BLaER1 treated with 17β-estradiol and CSF1 and Interleukin-3, amounts not matched to agents 10 nM and 100 nM (cell line): Measurements from ENCODE around the gene PLA2G4B.

ENCODE experiments used
- H3K27ac ChIP-seq, 11 experiments: shearing (Covaris generic); formaldehyde crosslinking; 2 replicates each; pipeline ENCODE4 v1.8.1; 2022
- H3K27me3 ChIP-seq, 11 experiments: shearing (Covaris generic); formaldehyde crosslinking; 2 replicates each; pipeline ENCODE4 v1.8.1; 2022
- H3K36me3 ChIP-seq, 11 experiments: shearing (Covaris generic); formaldehyde crosslinking; 2 replicates each; pipeline ENCODE4 v1.8.1; 2022
- H3K4me1 ChIP-seq, 10 experiments: shearing (Covaris generic); formaldehyde crosslinking; 2 replicates each; pipeline ENCODE4 v1.8.1; 2022
- H3K4me2 ChIP-seq, 11 experiments: shearing (Covaris generic); formaldehyde crosslinking; 2 replicates each; pipeline ENCODE4 v1.8.1; 2022
- H3K4me3 ChIP-seq, 10 experiments: shearing (Covaris generic); formaldehyde crosslinking; 2 replicates each; pipeline ENCODE4 v1.8.1; 2022
- H3K9ac ChIP-seq, 11 experiments: shearing (Covaris generic); formaldehyde crosslinking; 2 replicates each; pipeline ENCODE4 v1.8.1; 2022
- H3K9me3 ChIP-seq, 11 experiments: shearing (Covaris generic); formaldehyde crosslinking; replicated peaks in 1 of 11; 2 replicates each; pipeline ENCODE4 v1.8.1; 2022
- H4K20me1 ChIP-seq, 11 experiments: shearing (Covaris generic); formaldehyde crosslinking; 2 replicates each; pipeline ENCODE4 v1.8.1; 2022
- Cebpa-rat ChIP-seq, 11 experiments: shearing (Covaris generic); IDR thresholded peaks; 2 replicates each; pipeline ENCODE4 v1.8.1; 2022

PLA2G4B gene

DNA sequence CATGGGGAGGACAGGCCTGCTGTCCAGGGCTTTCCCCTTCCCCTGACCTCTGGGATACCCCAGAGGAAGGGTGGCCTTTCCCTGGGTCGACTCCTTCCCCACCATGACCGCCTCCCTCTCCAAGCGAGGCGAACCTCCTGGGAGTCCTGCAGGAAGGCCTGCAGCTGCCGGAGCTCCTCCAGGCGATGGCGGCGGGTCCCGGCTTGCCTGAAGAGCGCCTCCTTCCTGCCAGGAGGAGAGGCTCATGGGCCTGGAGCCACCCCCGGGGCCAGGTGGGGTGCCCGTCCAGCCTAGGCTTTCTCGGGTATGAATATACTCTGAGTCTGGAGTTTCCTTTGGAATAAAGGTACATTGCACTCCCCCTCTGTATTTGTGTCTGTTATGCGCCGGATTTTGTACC is 20.1 kb downstream of the PLA2G4B start:
- Histone ChIP-seq H3K4me1 (peaks cover 12 to 70% (median 57%) of the 10 kb centered on the region in 10 experiments), H3K27me3 (no peaks in the 10 kb centered on the region; a peak in 1 of 22 replicates), H3K36me3 (no peaks in the 10 kb centered on the region), H3K9ac (no peak overlapping the region), H3K4me2 (peak overlapping the region in 1 of 11 experiments; percentile 7; a peak in 1 of 22 replicates), H3K9me3 (no peaks in the 10 kb centered on the region), H3K4me3 (no peak overlapping the region), H3K27ac (no peak overlapping the region), H4K20me1 (peaks cover 0 to 20% (median 0%) of the 10 kb centered on the region in 11 experiments; a peak in 2 of 22 replicates)
- no peak for TF ChIP-seq Cebpa-rat (IDR thresholded peaks at IDR 0.05)

- Histone ChIP-seq H3K9ac (peak overlapping the region in 2 of 11 experiments; percentile 10 to 21; a peak in 2 of 22 replicates), H3K4me3 (no peak overlapping the region), H3K27me3 (no peaks in the 10 kb centered on the region; a peak in 1 of 22 replicates), H3K4me2 (peak overlapping the region; percentile 8 to 85 (median 70); a peak in 21 of 22 replicates), H3K9me3 (no peaks in the 10 kb centered on the region), H4K20me1 (peaks cover 0 to 8% (median 0%) of the 10 kb centered on the region in 11 experiments; a peak in 2 of 22 replicates), H3K36me3 (no peaks in the 10 kb centered on the region), H3K4me1 (peaks cover 12 to 65% (median 52%) of the 10 kb centered on the region in 10 experiments), H3K27ac (no peak overlapping the region)
- no peak for TF ChIP-seq Cebpa-rat (IDR thresholded peaks at IDR 0.05)
These were observed 21.6 kb downstream of the PLA2G4B start for GRCh38 chr15:41860049-41860828.

DNA sequence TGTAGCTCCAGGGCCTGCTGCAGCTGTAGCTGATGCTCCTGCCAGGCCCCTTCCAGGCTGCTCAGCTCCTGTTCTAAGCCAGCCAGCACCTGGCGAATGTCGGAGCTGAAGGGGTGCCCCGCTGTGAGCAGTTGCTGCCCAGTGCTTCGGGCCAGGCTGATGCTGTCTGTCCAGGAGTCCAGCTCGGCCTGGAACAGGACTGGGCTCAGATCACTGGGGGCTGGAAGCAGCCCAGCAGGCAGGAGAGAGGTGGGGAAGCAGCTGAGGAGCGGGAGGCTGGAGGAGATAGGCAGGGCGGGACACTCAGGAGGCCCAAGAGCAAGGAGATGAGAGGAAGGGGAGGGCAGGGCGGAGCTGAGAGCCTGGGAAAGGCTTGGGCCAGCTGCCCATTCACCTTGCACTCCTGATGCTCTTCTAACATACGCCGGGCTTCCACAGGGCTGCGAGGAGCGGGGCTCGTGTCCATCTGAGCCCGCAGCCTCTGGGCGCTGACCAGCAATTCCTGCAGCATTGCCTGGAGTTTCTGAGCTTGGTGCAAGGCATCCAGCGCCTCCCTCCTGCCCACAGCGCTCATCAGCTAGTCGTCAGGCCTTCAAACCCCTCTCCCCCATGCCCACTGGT is 23.2 kb downstream of the PLA2G4B start:
- Histone ChIP-seq H3K9ac (peak overlapping the region in 2 of 11 experiments; percentile 7 to 57; a peak in 2 of 22 replicates), H3K27me3 (no peaks in the 10 kb centered on the region; a peak in 1 of 22 replicates), H4K20me1 (peaks cover 0 to 4% (median 0%) of the 10 kb centered on the region in 11 experiments; a peak in 1 of 22 replicates), H3K27ac (no peak overlapping the region), H3K4me2 (peak overlapping the region in 9 of 11 experiments; percentile 47 to 83 (median 70); a peak in 18 of 22 replicates), H3K36me3 (no peaks in the 10 kb centered on the region), H3K4me1 (peaks cover 22 to 69% (median 58%) of the 10 kb centered on the region in 10 experiments), H3K9me3 (no peaks in the 10 kb centered on the region), H3K4me3 (no peak overlapping the region)
- no peak for TF ChIP-seq Cebpa-rat (IDR thresholded peaks at IDR 0.05)

DNA sequence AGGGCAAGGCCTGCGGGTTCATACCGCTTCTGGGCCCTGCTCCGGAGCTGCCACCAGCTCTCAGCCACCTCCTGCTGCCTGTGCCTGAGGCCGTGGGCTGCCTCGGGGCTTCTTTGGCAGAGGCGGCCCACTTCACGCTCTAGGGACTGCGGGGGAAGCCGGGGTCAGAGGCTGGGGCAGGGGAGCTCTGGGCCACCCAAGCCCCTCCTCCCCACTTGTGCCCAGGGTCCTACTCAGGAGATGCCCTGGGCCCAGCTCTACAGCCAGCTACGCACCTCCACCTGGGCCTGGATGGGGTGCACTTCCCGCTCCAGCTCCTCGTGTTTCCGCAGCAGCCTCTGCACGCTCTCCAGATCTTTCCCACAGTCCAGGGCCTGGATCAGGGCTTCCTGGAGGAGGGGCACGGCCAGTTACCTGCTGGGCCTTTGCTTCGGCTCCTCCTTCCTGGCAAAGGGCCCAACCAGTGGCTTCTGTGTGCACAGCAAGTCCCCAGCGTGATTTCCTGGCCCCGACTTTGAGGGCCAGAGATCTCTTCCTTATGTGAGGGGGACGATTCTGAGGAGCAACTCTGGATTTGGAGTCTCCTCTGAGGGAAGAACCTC is 24.0 kb downstream of the PLA2G4B start:
- H3K4me3 ChIP-seq = no peak overlapping the region
- H3K27me3 ChIP-seq = no peaks in the 10 kb centered on the region; a peak in 1 of 22 replicates
- H3K36me3 ChIP-seq = no peaks in the 10 kb centered on the region
- H3K9ac ChIP-seq = peak overlapping the region in 5 of 11 experiments; percentile 7 to 57 (median 20); a peak in 2 of 22 replicates
- H3K4me2 ChIP-seq = peak overlapping the region; percentile 13 to 83 (median 66); a peak in 21 of 22 replicates
- no peak overlapping the region for H3K27ac ChIP-seq
- no peaks in the 10 kb centered on the region for H3K9me3 ChIP-seq
- no peak for TF ChIP-seq Cebpa-rat (IDR thresholded peaks at IDR 0.05)
- peaks cover 22 to 73% (median 62%) of the 10 kb centered on the region in 10 experiments for H3K4me1 ChIP-seq
- H4K20me1 ChIP-seq = peaks cover 0 to 6% (median 0%) of the 10 kb centered on the region in 11 experiments; a peak in 2 of 22 replicates

- no peak for TF ChIP-seq Cebpa-rat (IDR thresholded peaks at IDR 0.05)
- H3K4me2 ChIP-seq = peak overlapping the region; percentile 14 to 62 (median 53); a peak in 19 of 22 replicates
These were observed 26.9 kb downstream of the PLA2G4B start for GRCh38 chr15:41865490-41866055.

GRCh38 chr15:41866263-41866703 is 27.6 kb downstream of the PLA2G4B start:
- Histone ChIP-seq H4K20me1 (peaks cover 0 to 16% (median 0%) of the 10 kb centered on the region in 11 experiments; a peak in 3 of 22 replicates), H3K4me3 (no peak overlapping the region), H3K27ac (0 out of 22 replicates have a peak overlapping the region, but pooled peaks of 1 of the 11 experiments have one; percentile 2), H3K27me3 (no peaks in the 10 kb centered on the region; a peak in 1 of 22 replicates), H3K36me3 (no peaks in the 10 kb centered on the region), H3K4me2 (peak overlapping the region; percentile 14 to 62 (median 53); a peak in 20 of 22 replicates), H3K9me3 (no peaks in the 10 kb centered on the region), H3K4me1 (peaks cover 10 to 62% (median 48%) of the 10 kb centered on the region in 10 experiments), H3K9ac (peak overlapping the region in 3 of 11 experiments; percentile 12 to 37 (median 27); a peak in 4 of 22 replicates)
- no peak for TF ChIP-seq Cebpa-rat (IDR thresholded peaks at IDR 0.05)

More at GRCh38 chr15:41865490-41866055, 26.9 kb downstream of the PLA2G4B start:
- no peak overlapping the region for H3K4me3 ChIP-seq
- no peaks in the 10 kb centered on the region for H3K36me3 ChIP-seq
- peaks cover 10 to 62% (median 49%) of the 10 kb centered on the region in 10 experiments for H3K4me1 ChIP-seq
- H4K20me1 ChIP-seq = peaks cover 0 to 16% (median 0%) of the 10 kb centered on the region in 11 experiments; a peak in 2 of 22 replicates
- H3K9ac ChIP-seq = peak overlapping the region in 1 of 11 experiments; percentile 37; a peak in 3 of 22 replicates
- no peak overlapping the region for H3K27ac ChIP-seq
- no peaks in the 10 kb centered on the region; a peak in 1 of 22 replicates for H3K27me3 ChIP-seq
- no peaks in the 10 kb centered on the region for H3K9me3 ChIP-seq

DNA sequence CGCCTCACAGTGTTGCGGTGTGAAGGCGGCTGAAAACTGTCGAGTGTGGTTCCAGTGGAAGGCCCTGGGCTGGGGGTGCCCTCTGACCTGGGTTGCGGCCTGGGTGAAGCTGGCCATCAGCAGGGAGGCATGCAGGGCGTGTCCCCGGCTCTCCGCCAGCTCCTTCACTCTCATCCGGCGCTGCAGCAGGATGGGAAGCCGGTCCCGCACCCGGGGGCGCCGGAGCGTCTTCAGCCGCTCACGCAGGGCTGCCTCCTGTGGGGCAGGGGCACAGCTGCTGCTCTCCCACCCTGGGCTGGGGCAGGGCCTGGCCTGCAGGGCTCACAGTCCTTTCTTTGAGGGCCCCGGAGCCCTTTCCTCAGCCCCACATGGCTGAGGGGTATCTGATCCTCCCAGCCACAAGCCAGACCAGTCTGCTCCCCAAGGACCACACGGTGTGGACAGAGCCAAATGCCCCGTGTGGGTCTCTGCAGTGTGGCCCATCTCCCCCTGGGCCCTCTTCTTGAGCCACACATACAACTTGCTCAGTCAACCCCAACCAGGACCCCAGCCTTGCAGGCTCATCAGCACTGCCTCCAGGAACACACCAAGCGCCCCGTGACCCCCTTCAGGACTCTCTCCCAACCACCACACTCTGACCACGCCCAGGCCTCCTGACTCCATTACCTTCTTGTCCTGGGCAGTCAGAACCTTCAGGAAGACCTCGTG is 28.4 kb downstream of the PLA2G4B start:
- Histone ChIP-seq H4K20me1 (peaks cover 0 to 16% (median 0%) of the 10 kb centered on the region in 11 experiments; a peak in 3 of 22 replicates), H3K27me3 (no peaks in the 10 kb centered on the region; a peak in 1 of 22 replicates), H3K4me3 (no peak overlapping the region), H3K4me2 (peak overlapping the region in 5 of 11 experiments; percentile 50 to 62 (median 58); a peak in 6 of 22 replicates), H3K4me1 (peaks cover 10 to 56% (median 41%) of the 10 kb centered on the region in 10 experiments), H3K9me3 (no peaks in the 10 kb centered on the region), H3K9ac (0 out of 22 replicates have a peak overlapping the region, but pooled peaks of 1 of the 11 experiments have one; percentile 37), H3K27ac (no peak overlapping the region), H3K36me3 (no peaks in the 10 kb centered on the region)
- no peak for TF ChIP-seq Cebpa-rat (IDR thresholded peaks at IDR 0.05)
